WTC11 (cell line): Measurements from ENCODE around the gene SLIT3.
"Not testable (repeated sequence)": the region's sequence is repeated elsewhere in the genome, so short reads cannot be mapped to it uniquely, and the experiment has no call there.

Experiments used
- ETV6 ChIP-seq: sonication (generic); formaldehyde crosslinking; IDR thresholded peaks from 2 replicates; pipeline ENCODE4 v1.8.1; 2022; ENCODE audit warnings: mild to moderate bottlenecking, missing genetic modification reagents
- GABPB1 ChIP-seq: sonication (generic); formaldehyde crosslinking; IDR thresholded peaks from 2 replicates; pipeline ENCODE4 v1.8.1; 2023; ENCODE audit warnings: mild to moderate bottlenecking, missing genetic modification reagents
- JUN ChIP-seq: sonication (generic); formaldehyde crosslinking; IDR thresholded peaks from 2 replicates; pipeline ENCODE4 v1.8.0; 2023; ENCODE audit warnings: mild to moderate bottlenecking, missing genetic modification reagents
- MXD4 ChIP-seq: fragments of 250-450 bp; sonication (Bioruptor Pico); IDR thresholded peaks from 2 replicates; pipeline ENCODE4 v1.8.0; 2021; ENCODE audit warnings: mild to moderate bottlenecking, moderate library complexity, borderline replicate concordance
- NFE2L1 ChIP-seq: sonication (generic); formaldehyde crosslinking; IDR thresholded peaks from 2 replicates; pipeline ENCODE4 v1.8.1; 2023; ENCODE audit warnings: missing genetic modification reagents
- ZNF138 ChIP-seq: sonication (generic); formaldehyde crosslinking; conservative IDR thresholded peaks from 2 replicates; pipeline ENCODE4 v1.8.1; 2022; ENCODE audit warnings: mild to moderate bottlenecking, moderate library complexity, missing genetic modification reagents
- ZNF232 ChIP-seq: sonication (generic); formaldehyde crosslinking; IDR thresholded peaks from 2 replicates; pipeline ENCODE4 v1.8.0; 2022; ENCODE audit warnings: mild to moderate bottlenecking, missing genetic modification reagents
- ZNF263 ChIP-seq: sonication (generic); formaldehyde crosslinking; IDR thresholded peaks from 2 replicates; pipeline ENCODE4 v1.8.1; 2022; ENCODE audit warnings: low read depth, mild to moderate bottlenecking, moderate library complexity, missing genetic modification reagents
- TF ChIP-seq, protein P1 (sequence below): fragments of 200-600 bp; IDR thresholded peaks from 2 replicates; pipeline ENCODE4 v1.8.0; 2022; ENCODE audit warnings: antibody characterized with exemption
- TF ChIP-seq, protein P2 (sequence below): sonication (generic); formaldehyde crosslinking; IDR thresholded peaks from 2 replicates; pipeline ENCODE4 v1.8.0; 2022; ENCODE audit warnings: mild to moderate bottlenecking, missing genetic modification reagents
- TF ChIP-seq, protein P3 (sequence below): fragments of 250-450 bp; sonication (Bioruptor Pico); IDR thresholded peaks from 2 replicates; pipeline ENCODE4 v1.9.0; 2021; ENCODE audit warnings: moderate library complexity, mild to moderate bottlenecking, inconsistent platforms, borderline replicate concordance

DNA sequence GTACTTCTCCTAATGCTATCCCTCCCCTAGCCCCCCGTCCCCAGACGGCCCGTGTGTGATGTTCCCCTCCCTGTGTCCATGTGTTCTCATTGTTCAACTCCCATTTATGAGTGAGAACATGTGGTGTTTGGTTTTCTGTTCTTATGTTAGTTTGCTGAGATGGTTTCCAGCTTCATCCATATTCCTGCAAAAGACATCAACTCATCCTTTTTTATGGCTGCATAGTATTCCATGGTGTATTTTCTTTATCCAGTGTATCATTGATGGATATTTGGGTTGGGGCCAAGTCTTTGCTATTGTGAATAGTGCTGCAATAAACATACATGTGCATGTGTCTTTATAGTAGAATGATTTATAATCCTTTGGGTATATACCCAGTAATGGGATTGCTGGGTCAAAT is 89.2 kb downstream of the SLIT3 start:
- TF ChIP-seq, protein P1, sequence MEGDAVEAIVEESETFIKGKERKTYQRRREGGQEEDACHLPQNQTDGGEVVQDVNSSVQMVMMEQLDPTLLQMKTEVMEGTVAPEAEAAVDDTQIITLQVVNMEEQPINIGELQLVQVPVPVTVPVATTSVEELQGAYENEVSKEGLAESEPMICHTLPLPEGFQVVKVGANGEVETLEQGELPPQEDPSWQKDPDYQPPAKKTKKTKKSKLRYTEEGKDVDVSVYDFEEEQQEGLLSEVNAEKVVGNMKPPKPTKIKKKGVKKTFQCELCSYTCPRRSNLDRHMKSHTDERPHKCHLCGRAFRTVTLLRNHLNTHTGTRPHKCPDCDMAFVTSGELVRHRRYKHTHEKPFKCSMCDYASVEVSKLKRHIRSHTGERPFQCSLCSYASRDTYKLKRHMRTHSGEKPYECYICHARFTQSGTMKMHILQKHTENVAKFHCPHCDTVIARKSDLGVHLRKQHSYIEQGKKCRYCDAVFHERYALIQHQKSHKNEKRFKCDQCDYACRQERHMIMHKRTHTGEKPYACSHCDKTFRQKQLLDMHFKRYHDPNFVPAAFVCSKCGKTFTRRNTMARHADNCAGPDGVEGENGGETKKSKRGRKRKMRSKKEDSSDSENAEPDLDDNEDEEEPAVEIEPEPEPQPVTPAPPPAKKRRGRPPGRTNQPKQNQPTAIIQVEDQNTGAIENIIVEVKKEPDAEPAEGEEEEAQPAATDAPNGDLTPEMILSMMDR = not testable (repeated sequence)
- not testable (repeated sequence) for TF ChIP-seq MXD4 (CRISPR knock-in tag); ZNF232 (CRISPR knock-in tag); NFE2L1 (CRISPR knock-in tag); ETV6 (CRISPR knock-in tag); ZNF263 (CRISPR knock-in tag); JUN; ZNF138 (CRISPR knock-in tag); GABPB1 (CRISPR knock-in tag)
- TF ChIP-seq, protein P2, sequence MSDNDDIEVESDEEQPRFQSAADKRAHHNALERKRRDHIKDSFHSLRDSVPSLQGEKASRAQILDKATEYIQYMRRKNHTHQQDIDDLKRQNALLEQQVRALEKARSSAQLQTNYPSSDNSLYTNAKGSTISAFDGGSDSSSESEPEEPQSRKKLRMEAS = not testable (repeated sequence)
- TF ChIP-seq, protein P3, sequence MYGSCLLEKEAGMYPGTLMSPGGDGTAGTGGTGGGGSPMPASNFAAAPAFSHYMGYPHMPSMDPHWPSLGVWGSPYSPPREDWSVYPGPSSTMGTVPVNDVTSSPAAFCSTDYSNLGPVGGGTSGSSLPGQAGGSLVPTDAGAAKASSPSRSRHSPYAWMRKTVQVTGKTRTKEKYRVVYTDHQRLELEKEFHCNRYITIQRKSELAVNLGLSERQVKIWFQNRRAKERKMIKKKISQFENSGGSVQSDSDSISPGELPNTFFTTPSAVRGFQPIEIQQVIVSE (CRISPR knock-in tag) = not testable (repeated sequence)
